Measurements from ENCODE around the gene RHPN2.
"Not testable (repeated sequence)": the region's sequence is repeated elsewhere in the genome, so short reads cannot be mapped to it uniquely, and the experiment has no call there.

Gene RHPN2

GRCh38 chr19:33055718-33056117 lies 9.0 kb downstream of the RHPN2 start:
- no peak for TF ChIP-seq CTCF (IDR thresholded peaks at IDR 0.05; ENCODE audit: insufficient read depth, low read depth, low read length, missing control alignments)
- DNase-seq (ENCODE audit: low read depth), result no peak

GRCh38 chr19:33054623-33055022 lies 10.1 kb downstream of the RHPN2 start:
- DNase-seq (ENCODE audit: low read depth), result no peak

More at GRCh38 chr19:33055718-33056117, 9.0 kb downstream of the RHPN2 start:
- H3K4me3 ChIP-seq (ENCODE audit: low read length), result no peak overlapping the region

GRCh38 chr19:33052352-33052972 lies 12.2 kb downstream of the RHPN2 start:
- DNase-seq (ENCODE audit: low read depth), result peak; percentile 77
- no peak for TF ChIP-seq CTCF (IDR thresholded peaks at IDR 0.05; ENCODE audit: insufficient read depth, low read depth, low read length, missing control alignments)
- H3K4me3 ChIP-seq (ENCODE audit: low read length), result no peak overlapping the region

More at GRCh38 chr19:33054623-33055022, 10.1 kb downstream of the RHPN2 start:
- no peak for TF ChIP-seq CTCF (IDR thresholded peaks at IDR 0.05; ENCODE audit: insufficient read depth, low read depth, low read length, missing control alignments)
- H3K4me3 ChIP-seq (ENCODE audit: low read length), result no peak overlapping the region

DNA sequence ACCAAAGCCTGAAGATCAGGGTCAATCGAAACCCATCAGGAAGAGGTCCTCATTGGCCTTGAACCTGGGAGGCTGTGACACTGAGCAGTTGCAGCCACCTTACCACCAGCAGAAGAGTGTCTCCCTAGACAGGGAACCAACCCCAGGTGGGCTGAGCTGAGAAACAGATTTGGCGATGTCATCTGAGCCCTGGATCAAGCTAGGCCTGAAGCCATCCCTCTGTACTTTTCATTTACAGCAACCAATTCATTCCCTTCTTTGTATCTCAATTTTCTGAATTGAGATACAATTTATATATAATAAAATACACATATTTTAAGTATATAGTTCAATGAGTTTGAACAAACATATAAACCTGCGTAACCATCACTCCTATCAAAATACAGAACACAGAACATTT lies 14.6 kb downstream of the RHPN2 start:
- TF ChIP-seq CTCF (IDR thresholded peaks at IDR 0.05; ENCODE audit: insufficient read depth, low read depth, low read length, missing control alignments), result no peak

DNA sequence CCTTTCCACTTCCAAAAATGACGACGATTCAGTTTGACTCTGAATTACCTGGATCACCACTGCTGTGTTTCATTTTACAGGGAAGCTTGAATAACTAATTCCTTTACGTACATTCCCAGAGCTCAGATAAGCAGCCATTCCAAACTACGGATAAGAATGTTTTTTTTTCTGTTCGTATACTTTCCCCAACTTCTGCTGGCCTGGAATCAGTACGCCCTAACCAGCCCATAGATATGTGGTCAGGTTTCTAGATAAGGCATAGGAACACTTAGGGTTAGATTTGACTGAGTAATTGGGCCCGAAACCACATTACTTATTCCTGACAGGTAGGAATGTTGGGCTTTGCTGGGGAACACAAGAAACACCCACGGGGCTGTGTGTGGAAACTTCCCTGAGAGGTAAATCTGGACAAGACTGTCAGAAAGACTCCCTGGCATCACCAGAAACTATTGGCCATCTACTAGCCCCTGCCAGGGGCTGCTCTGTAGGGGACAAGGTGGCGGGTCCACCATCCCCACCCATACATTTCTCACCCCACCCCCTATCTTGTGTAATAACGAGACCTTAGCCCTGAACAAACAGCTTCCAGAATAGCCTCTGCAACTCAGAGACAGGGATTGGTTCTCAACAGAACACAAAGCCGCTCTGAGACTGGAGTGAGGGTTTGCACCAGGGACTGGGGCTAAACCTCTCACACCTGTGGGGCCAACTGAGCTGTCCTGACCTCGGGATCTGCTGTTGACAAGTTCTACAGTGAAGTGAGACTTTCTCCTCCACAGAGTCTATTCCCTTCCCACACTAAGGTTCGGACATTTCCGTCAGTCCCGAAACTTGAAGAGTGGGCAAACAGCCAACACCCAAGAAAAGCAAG lies 15.6 kb downstream of the RHPN2 start:
- peak; percentile 52 for DNase-seq (ENCODE audit: low read depth)
- TF ChIP-seq CTCF (IDR thresholded peaks at IDR 0.05; ENCODE audit: insufficient read depth, low read depth, low read length, missing control alignments), result no peak
- H3K4me3 ChIP-seq (ENCODE audit: low read length), result no peak overlapping the region

More for the DNA sequence above, 14.6 kb downstream of the RHPN2 start:
- H3K4me3 ChIP-seq (ENCODE audit: low read length), result no peak overlapping the region
- DNase-seq (ENCODE audit: low read depth), result no peak

- DNase-seq (ENCODE audit: low read depth), result peak; percentile 96
- H3K4me3 ChIP-seq (ENCODE audit: low read length), result no peak overlapping the region
- TF ChIP-seq CTCF (IDR thresholded peaks at IDR 0.05; ENCODE audit: insufficient read depth, low read depth, low read length, missing control alignments), result no peak
These were observed 17.3 kb downstream of the RHPN2 start for GRCh38 chr19:33047422-33047821.

DNA sequence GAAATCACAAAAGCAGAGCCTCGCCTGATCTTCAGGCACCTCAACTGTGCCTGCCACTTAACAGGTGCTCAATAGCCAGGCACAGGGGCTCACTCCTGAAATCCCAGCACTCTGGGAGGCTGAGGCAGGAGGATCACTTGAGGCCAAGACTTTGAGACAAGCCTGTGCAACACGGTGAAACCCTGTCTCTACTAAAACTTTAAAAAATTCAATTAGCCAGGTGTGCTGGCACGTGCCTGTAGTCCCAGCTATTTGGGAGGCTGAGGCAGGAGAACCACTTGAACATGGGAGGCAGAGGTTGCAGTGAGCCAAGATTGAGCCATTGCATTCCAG lies 22.9 kb downstream of the RHPN2 start:
- not testable (repeated sequence) for DNase-seq (ENCODE audit: low read depth); H3K4me3 ChIP-seq (ENCODE audit: low read length)
